ENCODE data around the gene PARM1.

PARM1 gene

GRCh38 chr4:74942251-74942917 lies 9.5 kb downstream of the PARM1 start:
- H3K27me3 ChIP-seq (ENCODE audit: control insufficient read depth, insufficient read depth, low read length), result peaks cover 3% of the 10 kb centered on the region; the same call in 1 of the 2 replicates
- no peak overlapping the region for H3K4me3 ChIP-seq (ENCODE audit: low read depth, low read length)
- H3K27ac ChIP-seq (ENCODE audit: low read depth, low read length), result no peak overlapping the region
- H3K4me1 ChIP-seq (ENCODE audit: control insufficient read depth, insufficient read depth, low read length), result peaks cover 11% of the 10 kb centered on the region
- H3K9ac ChIP-seq (ENCODE audit: low read length), result no peak overlapping the region
- no peaks in the 10 kb centered on the region for H3K36me3 ChIP-seq (ENCODE audit: control insufficient read depth, insufficient read depth, low read length)
- no peaks in the 10 kb centered on the region for H3K9me3 ChIP-seq (ENCODE audit: control insufficient read depth, insufficient read depth, low read depth, low read length)

DNA sequence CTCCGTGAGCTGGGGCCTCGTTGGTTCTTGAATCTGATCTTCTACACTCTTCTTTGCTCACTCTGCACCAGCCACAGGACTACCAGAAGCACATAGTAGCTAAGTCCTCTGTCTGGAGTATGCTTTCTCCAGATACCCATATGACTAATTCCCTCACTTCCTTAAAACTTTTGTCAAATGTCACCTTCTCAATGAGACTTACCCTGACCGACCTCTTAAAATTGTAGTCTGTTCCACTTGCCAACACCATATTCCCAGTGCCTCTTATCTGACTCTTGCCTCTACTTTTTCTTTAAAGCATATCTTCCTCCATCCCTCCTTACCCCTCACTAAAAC lies 10.0 kb downstream of the PARM1 start:
- H3K9ac ChIP-seq (ENCODE audit: low read length), result no peak overlapping the region

GRCh38 chr4:74944354-74944793 lies 11.5 kb downstream of the PARM1 start:
- H3K9ac ChIP-seq (ENCODE audit: low read length), result no peak overlapping the region
- no peaks in the 10 kb centered on the region for H3K9me3 ChIP-seq (ENCODE audit: control insufficient read depth, insufficient read depth, low read depth, low read length)
- no peak overlapping the region for H3K4me3 ChIP-seq (ENCODE audit: low read depth, low read length)
- no peak overlapping the region for H3K27ac ChIP-seq (ENCODE audit: low read depth, low read length)
- no peaks in the 10 kb centered on the region for H3K27me3 ChIP-seq (ENCODE audit: control insufficient read depth, insufficient read depth, low read length)
- H3K4me1 ChIP-seq (ENCODE audit: control insufficient read depth, insufficient read depth, low read length), result peaks cover 11% of the 10 kb centered on the region
- H3K36me3 ChIP-seq (ENCODE audit: control insufficient read depth, insufficient read depth, low read length), result no peaks in the 10 kb centered on the region

More for the DNA sequence above, 10.0 kb downstream of the PARM1 start:
- H3K9me3 ChIP-seq (ENCODE audit: control insufficient read depth, insufficient read depth, low read depth, low read length), result no peaks in the 10 kb centered on the region
- H3K27me3 ChIP-seq (ENCODE audit: control insufficient read depth, insufficient read depth, low read length), result no peaks in the 10 kb centered on the region
- no peak overlapping the region for H3K27ac ChIP-seq (ENCODE audit: low read depth, low read length)
- H3K4me3 ChIP-seq (ENCODE audit: low read depth, low read length), result no peak overlapping the region
- peaks cover 11% of the 10 kb centered on the region for H3K4me1 ChIP-seq (ENCODE audit: control insufficient read depth, insufficient read depth, low read length)
- no peaks in the 10 kb centered on the region for H3K36me3 ChIP-seq (ENCODE audit: control insufficient read depth, insufficient read depth, low read length)

DNA sequence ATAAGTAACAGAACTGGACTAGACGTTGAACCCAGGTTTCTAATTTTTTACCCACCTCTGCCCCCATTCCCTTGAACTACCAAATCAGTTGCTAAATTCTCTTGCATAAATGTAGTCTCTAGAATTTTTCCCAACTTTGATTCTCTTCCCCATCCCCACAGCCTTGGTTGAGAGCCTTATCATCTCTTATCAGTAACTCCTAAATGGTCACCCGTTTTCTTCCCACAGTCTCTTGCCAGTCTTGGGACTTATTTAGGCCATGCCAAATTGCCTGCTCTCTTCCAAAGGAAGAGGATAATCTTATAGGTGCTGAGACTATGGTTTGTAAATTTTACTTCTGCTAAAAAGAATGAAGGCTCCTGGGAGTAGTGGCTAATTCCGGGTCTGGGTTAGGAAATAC lies 13.3 kb downstream of the PARM1 start:
- Histone ChIP-seq H3K4me1 (ENCODE audit: control insufficient read depth, insufficient read depth, low read length) (peaks cover 11% of the 10 kb centered on the region), H3K27ac (ENCODE audit: low read depth, low read length) (no peak overlapping the region), H3K9me3 (ENCODE audit: control insufficient read depth, insufficient read depth, low read depth, low read length) (no peaks in the 10 kb centered on the region), H3K9ac (ENCODE audit: low read length) (no peak overlapping the region), H3K4me3 (ENCODE audit: low read depth, low read length) (no peak overlapping the region), H3K36me3 (ENCODE audit: control insufficient read depth, insufficient read depth, low read length) (no peaks in the 10 kb centered on the region), H3K27me3 (ENCODE audit: control insufficient read depth, insufficient read depth, low read length) (no peaks in the 10 kb centered on the region)

- Histone ChIP-seq H3K9me3 (ENCODE audit: control insufficient read depth, insufficient read depth, low read depth, low read length) (no peaks in the 10 kb centered on the region), H3K27me3 (ENCODE audit: control insufficient read depth, insufficient read depth, low read length) (no peaks in the 10 kb centered on the region), H3K27ac (ENCODE audit: low read depth, low read length) (no peak overlapping the region), H3K4me3 (ENCODE audit: low read depth, low read length) (no peak overlapping the region), H3K4me1 (ENCODE audit: control insufficient read depth, insufficient read depth, low read length) (peaks cover under 1% of the 10 kb centered on the region; the same call in 1 of the 2 replicates), H3K9ac (ENCODE audit: low read length) (no peak overlapping the region), H3K36me3 (ENCODE audit: control insufficient read depth, insufficient read depth, low read length) (no peaks in the 10 kb centered on the region)
Observed at GRCh38 chr4:74947798-74948197, 14.9 kb downstream of the PARM1 start.

DNA sequence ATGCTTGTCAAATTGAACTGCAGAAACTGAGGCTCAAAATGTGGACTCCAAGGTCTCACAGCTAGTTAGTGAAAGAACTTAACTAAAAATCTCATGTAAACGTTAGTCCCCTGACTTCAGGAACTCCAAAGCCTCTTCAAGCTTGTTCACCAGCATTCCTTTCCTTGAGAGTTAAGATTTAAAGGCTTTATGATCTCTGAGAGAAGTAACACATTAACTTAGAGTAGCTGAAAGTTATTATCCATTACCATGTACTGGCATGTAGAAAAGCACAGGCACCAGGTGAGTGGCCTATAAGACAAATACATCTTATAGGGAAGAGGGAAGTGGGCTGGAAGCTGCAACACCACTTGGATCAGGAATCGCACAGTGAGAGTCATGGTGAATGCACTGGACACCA lies 15.3 kb downstream of the PARM1 start:
- no peaks in the 10 kb centered on the region for H3K27me3 ChIP-seq (ENCODE audit: control insufficient read depth, insufficient read depth, low read length)
- no peak overlapping the region for H3K27ac ChIP-seq (ENCODE audit: low read depth, low read length)
- no peaks in the 10 kb centered on the region for H3K9me3 ChIP-seq (ENCODE audit: control insufficient read depth, insufficient read depth, low read depth, low read length)
- no peaks in the 10 kb centered on the region for H3K36me3 ChIP-seq (ENCODE audit: control insufficient read depth, insufficient read depth, low read length)
- H3K4me3 ChIP-seq (ENCODE audit: low read depth, low read length), result no peak overlapping the region
- H3K9ac ChIP-seq (ENCODE audit: low read length), result no peak overlapping the region
- H3K4me1 ChIP-seq (ENCODE audit: control insufficient read depth, insufficient read depth, low read length), result no peaks in the 10 kb centered on the region

GRCh38 chr4:74950200-74950599 lies 17.3 kb downstream of the PARM1 start:
- no peaks in the 10 kb centered on the region for H3K9me3 ChIP-seq (ENCODE audit: control insufficient read depth, insufficient read depth, low read depth, low read length)
- no peaks in the 10 kb centered on the region for H3K4me1 ChIP-seq (ENCODE audit: control insufficient read depth, insufficient read depth, low read length)
- no peaks in the 10 kb centered on the region for H3K36me3 ChIP-seq (ENCODE audit: control insufficient read depth, insufficient read depth, low read length)
- no peak overlapping the region for H3K27ac ChIP-seq (ENCODE audit: low read depth, low read length)
- no peaks in the 10 kb centered on the region for H3K27me3 ChIP-seq (ENCODE audit: control insufficient read depth, insufficient read depth, low read length)
- H3K4me3 ChIP-seq (ENCODE audit: low read depth, low read length), result no peak overlapping the region
- H3K9ac ChIP-seq (ENCODE audit: low read length), result no peak overlapping the region

GRCh38 chr4:74950882-74951281 lies 18.0 kb downstream of the PARM1 start:
- no peaks in the 10 kb centered on the region for H3K36me3 ChIP-seq (ENCODE audit: control insufficient read depth, insufficient read depth, low read length)
- H3K4me3 ChIP-seq (ENCODE audit: low read depth, low read length), result no peak overlapping the region
- H3K27me3 ChIP-seq (ENCODE audit: control insufficient read depth, insufficient read depth, low read length), result no peaks in the 10 kb centered on the region
- H3K9ac ChIP-seq (ENCODE audit: low read length), result no peak overlapping the region
- H3K4me1 ChIP-seq (ENCODE audit: control insufficient read depth, insufficient read depth, low read length), result no peaks in the 10 kb centered on the region
- no peak overlapping the region for H3K27ac ChIP-seq (ENCODE audit: low read depth, low read length)
- no peaks in the 10 kb centered on the region for H3K9me3 ChIP-seq (ENCODE audit: control insufficient read depth, insufficient read depth, low read depth, low read length)

DNA sequence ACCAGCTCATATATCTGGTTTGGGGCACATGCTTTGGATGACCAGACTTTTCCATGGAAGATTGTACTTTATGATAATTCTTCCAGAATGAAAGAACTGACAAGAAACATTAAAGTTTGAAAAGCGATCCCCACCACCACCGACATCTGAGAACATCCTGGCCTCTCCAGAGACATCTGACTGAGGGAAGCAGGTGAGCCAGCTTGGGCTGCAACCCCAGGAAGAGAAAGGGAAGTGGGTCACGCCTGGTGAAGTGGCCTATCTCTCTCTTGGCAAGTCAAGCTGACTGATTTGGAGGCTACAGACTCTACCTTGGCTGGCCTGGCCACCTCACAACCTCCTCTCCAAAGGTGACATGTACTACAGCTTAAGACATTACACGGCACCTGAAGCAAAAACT lies 20.7 kb downstream of the PARM1 start:
- H3K27me3 ChIP-seq (ENCODE audit: control insufficient read depth, insufficient read depth, low read length), result no peaks in the 10 kb centered on the region
- no peak overlapping the region for H3K9ac ChIP-seq (ENCODE audit: low read length)
- no peak overlapping the region for H3K27ac ChIP-seq (ENCODE audit: low read depth, low read length)
- H3K9me3 ChIP-seq (ENCODE audit: control insufficient read depth, insufficient read depth, low read depth, low read length), result no peaks in the 10 kb centered on the region
- no peaks in the 10 kb centered on the region for H3K4me1 ChIP-seq (ENCODE audit: control insufficient read depth, insufficient read depth, low read length)
- no peaks in the 10 kb centered on the region for H3K36me3 ChIP-seq (ENCODE audit: control insufficient read depth, insufficient read depth, low read length)
- H3K4me3 ChIP-seq (ENCODE audit: low read depth, low read length), result no peak overlapping the region

- no peak overlapping the region for H3K27ac ChIP-seq (ENCODE audit: low read depth, low read length)
- no peaks in the 10 kb centered on the region for H3K36me3 ChIP-seq (ENCODE audit: control insufficient read depth, insufficient read depth, low read length)
- H3K27me3 ChIP-seq (ENCODE audit: control insufficient read depth, insufficient read depth, low read length), result no peaks in the 10 kb centered on the region
- H3K4me3 ChIP-seq (ENCODE audit: low read depth, low read length), result no peak overlapping the region
- H3K4me1 ChIP-seq (ENCODE audit: control insufficient read depth, insufficient read depth, low read length), result no peaks in the 10 kb centered on the region
- peaks cover 2% of the 10 kb centered on the region; the same call in 1 of the 2 replicates for H3K9me3 ChIP-seq (ENCODE audit: control insufficient read depth, insufficient read depth, low read depth, low read length)
- no peak overlapping the region for H3K9ac ChIP-seq (ENCODE audit: low read length)
Observed at GRCh38 chr4:74958881-74959280, 26.0 kb downstream of the PARM1 start.

- H3K27ac ChIP-seq (ENCODE audit: low read depth, low read length), result no peak overlapping the region
- H3K4me3 ChIP-seq (ENCODE audit: low read depth, low read length), result no peak overlapping the region
- no peak overlapping the region for H3K9ac ChIP-seq (ENCODE audit: low read length)
- peaks cover 2% of the 10 kb centered on the region; the same call in 1 of the 2 replicates for H3K9me3 ChIP-seq (ENCODE audit: control insufficient read depth, insufficient read depth, low read depth, low read length)
- no peaks in the 10 kb centered on the region for H3K4me1 ChIP-seq (ENCODE audit: control insufficient read depth, insufficient read depth, low read length)
- no peaks in the 10 kb centered on the region for H3K27me3 ChIP-seq (ENCODE audit: control insufficient read depth, insufficient read depth, low read length)
- no peaks in the 10 kb centered on the region for H3K36me3 ChIP-seq (ENCODE audit: control insufficient read depth, insufficient read depth, low read length)
Observed at GRCh38 chr4:74961230-74961629, 28.3 kb downstream of the PARM1 start.
